Fibroblast of villous mesenchyme (primary cell): ENCODE results near the gene SLAMF1. TPM values are rescaled to one million over a fixed set of nuclear protein-coding genes. Genes with fewer than 3 reads are reported as not detected.

Experiments used
- DNase-seq: peaks from one replicate; pipeline ENCODE4 v3.0.0-alpha.2; 2010; ENCODE audit warnings: low read depth
- H3K4me3 ChIP-seq: 2 replicates; pipeline ENCODE4 v1.5.1; 2011; ENCODE audit warnings: low read depth, mild to moderate bottlenecking, low read length
- total RNA-seq: library from RNA; depleted of rRNA; stranded (reverse); fragments of >200 nt; gene quantifications from 2 replicates; pipeline ENCODE4 v1.2.3, GENCODE V29; 2012
- TF ChIP-seq, protein P1 (sequence below): IDR thresholded peaks from 2 replicates; pipeline ENCODE4 v1.5.1; 2012; ENCODE audit warnings: low read depth, mild to moderate bottlenecking, low read length; ENCODE audit not compliant: insufficient read depth

SLAMF1 gene
- total RNA-seq, 1 donor, result not detected

DNA sequence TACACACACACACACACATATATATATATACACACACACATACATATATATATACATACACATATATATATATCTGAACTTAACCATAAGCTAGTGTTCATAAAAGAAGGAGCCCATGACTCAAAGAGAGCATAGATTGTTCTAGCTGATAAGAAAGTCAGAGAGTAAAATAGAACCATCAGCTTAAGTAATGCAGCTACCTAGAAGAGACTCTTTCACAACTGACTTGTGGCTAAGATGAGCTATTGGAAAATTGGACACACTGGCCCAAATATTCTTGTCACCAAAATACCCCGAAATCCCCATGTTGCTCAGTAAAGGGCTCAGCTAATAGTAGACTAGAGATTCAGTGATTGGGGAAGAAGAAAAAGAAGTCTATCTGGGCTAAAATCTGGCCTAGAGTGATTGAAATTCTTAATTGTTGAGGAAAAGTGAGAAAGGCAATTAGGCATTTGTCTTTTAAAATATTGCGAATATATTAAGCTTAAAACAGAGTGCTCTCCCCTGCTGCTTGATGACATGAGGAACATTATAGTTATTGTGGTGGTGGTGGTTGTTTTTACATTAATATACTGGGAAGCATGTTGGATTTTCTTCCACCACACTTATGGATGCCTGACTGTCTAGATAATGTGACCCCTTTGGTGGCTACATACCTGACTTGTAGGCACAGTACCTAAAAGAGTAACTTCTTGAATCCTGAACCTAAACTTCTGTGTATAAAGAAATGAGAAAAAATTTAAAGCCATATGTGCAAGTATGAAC, 6.3 kb downstream of the SLAMF1 start:
- H3K4me3 ChIP-seq, result no peak overlapping the region
- no peak for DNase-seq
- TF ChIP-seq, protein P1, sequence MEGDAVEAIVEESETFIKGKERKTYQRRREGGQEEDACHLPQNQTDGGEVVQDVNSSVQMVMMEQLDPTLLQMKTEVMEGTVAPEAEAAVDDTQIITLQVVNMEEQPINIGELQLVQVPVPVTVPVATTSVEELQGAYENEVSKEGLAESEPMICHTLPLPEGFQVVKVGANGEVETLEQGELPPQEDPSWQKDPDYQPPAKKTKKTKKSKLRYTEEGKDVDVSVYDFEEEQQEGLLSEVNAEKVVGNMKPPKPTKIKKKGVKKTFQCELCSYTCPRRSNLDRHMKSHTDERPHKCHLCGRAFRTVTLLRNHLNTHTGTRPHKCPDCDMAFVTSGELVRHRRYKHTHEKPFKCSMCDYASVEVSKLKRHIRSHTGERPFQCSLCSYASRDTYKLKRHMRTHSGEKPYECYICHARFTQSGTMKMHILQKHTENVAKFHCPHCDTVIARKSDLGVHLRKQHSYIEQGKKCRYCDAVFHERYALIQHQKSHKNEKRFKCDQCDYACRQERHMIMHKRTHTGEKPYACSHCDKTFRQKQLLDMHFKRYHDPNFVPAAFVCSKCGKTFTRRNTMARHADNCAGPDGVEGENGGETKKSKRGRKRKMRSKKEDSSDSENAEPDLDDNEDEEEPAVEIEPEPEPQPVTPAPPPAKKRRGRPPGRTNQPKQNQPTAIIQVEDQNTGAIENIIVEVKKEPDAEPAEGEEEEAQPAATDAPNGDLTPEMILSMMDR, result no peak

DNA sequence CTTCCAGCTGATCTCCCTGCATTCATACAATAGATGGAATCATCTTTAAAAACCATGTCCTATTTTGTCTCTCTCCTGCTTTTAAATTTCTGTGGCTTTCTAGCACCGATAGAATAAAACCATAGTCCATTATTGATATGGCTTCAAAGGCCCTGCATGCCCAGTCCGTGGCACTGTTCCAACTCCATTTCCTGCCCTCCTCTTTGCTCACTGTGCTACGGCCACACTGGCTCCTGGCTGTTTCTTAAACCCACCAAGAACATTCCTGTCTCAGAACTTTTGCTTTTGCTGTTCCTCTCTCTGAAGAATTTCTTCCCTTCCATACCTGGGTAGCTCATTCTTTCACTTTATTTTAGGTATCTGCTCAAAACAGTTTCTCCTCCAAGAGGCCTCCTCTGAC, 7.2 kb downstream of the SLAMF1 start:
- H3K4me3 ChIP-seq, result no peak overlapping the region
- peak; percentile 15 for DNase-seq
- TF ChIP-seq, protein P1, result no peak

DNA sequence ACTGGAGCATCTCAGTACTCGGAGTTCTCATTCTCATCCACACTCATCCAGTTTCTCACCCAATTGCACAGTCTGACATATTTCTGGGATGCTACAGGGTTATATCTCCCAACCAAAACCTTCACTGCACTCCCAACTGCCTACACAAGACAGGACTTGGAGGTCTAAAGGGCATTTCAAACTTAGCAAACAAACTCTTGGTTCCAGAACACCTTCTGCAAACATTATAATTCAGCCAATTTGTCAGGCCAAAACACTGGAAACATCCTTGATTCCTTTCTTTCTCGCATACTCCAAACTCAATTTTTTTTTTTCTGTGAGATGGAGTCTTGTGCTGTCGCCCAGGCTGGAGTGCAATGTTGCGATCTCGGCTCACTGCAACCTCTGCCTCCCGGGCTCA, 7.9 kb downstream of the SLAMF1 start:
- no peak for DNase-seq
- H3K4me3 ChIP-seq, result no peak overlapping the region
- TF ChIP-seq, protein P1, result no peak

DNA sequence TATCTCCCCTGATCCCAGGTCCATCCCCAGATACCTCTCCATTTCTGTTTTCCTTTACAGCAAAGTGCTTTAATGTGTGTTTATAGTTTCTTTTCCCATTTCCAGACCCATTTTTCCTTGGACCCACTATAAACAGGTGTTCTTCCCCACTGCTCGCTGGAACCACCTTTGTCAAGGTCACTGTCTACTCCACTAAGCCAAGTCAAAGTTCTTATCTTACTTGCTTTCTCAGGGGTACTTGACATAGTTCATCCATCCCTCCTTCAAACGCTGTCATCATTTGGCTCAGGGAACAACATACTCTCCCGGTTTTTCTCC, 8.3 kb downstream of the SLAMF1 start:
- TF ChIP-seq, protein P1, result no peak
- DNase-seq, result no peak
- H3K4me3 ChIP-seq, result no peak overlapping the region

DNA sequence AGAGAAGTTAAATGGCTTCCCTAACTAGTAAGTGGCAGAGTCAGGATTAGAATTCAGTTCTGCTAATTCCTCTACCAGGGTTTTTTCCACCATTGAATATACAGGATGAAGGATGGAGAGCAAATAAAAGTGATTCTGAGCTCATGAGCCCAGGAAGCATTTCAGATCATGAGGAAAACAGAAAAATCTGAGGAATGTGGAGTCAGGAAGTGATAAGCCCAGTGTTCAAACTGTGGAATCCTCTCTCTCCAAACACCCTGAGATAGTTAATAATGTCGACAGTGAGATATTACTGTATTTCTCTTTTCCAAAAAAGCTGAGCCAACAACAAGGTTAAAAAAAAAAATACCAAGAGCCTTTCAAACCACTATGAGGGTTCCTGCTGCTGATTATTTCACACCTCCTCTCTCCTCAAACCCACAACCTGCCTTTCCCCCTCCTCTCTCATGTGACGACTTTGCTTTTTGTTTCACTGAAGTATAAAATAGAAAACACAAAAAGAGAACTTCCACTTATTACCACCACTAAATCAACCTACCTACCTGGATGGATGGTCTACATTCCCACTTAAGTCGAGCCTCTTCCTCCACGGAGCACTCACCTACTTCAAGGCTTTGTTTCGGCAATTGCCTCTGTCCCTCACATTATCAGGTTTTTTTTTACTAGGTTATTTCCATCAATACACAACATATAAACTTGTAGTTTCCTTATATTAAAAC, 8.9 kb downstream of the SLAMF1 start:
- no peak overlapping the region for H3K4me3 ChIP-seq
- TF ChIP-seq, protein P1, result no peak
- no peak for DNase-seq

DNA sequence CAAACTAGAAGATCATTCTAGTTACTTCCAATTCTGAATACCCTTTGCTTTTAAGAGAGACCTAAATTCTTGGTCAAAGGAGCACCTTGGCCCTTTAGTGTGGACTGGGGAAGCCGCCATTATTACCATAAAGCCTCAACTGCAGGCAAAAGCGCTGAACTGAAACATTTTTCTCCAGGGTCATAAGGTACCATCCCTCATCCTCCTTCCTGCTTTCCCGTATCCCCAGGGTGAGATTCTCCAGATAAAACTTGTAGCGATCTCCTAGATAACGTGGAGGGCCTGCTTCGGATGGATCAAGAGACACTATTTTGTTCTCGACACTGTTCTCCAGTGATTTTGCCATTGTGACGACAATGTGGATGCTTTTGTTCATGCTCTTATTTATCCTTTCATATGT, 9.8 kb downstream of the SLAMF1 start:
- no peak overlapping the region for H3K4me3 ChIP-seq
- DNase-seq, result no peak
- TF ChIP-seq, protein P1, result no peak
